SKM-1 (cell line): ENCODE data around the gene GOLGA6A.
"Not testable (repeated sequence)": the region's sequence is repeated elsewhere in the genome, so short reads cannot be mapped to it uniquely, and the experiment has no call there.

Experiments
- DNase-seq: peaks from one replicate; lab custom pipeline; 2025; ENCODE audit not compliant: unreplicated experiment; lab: John Stamatoyannopoulos, UW

Gene GOLGA6A

DNA sequence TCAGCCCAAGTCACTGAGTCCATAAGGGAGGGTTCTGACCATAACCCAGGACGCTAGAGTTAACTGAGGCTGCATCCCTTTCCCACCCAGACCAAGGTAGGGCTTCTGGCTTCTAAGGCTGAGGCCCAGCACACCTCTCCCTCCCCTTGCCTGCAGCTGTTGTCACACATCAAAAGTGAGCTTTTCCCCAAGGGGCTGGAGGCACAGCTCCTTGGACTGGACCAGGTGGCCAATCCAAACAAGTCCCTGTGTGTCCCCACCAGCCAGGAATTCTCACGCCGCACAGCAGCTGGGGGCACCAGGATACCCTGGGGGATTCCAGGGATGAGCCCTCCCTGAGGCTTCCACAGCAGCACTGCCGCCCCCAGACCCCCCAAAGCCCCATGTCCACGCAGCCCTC lies 25.8 kb upstream of the GOLGA6A start:
- no peak for DNase-seq

DNA sequence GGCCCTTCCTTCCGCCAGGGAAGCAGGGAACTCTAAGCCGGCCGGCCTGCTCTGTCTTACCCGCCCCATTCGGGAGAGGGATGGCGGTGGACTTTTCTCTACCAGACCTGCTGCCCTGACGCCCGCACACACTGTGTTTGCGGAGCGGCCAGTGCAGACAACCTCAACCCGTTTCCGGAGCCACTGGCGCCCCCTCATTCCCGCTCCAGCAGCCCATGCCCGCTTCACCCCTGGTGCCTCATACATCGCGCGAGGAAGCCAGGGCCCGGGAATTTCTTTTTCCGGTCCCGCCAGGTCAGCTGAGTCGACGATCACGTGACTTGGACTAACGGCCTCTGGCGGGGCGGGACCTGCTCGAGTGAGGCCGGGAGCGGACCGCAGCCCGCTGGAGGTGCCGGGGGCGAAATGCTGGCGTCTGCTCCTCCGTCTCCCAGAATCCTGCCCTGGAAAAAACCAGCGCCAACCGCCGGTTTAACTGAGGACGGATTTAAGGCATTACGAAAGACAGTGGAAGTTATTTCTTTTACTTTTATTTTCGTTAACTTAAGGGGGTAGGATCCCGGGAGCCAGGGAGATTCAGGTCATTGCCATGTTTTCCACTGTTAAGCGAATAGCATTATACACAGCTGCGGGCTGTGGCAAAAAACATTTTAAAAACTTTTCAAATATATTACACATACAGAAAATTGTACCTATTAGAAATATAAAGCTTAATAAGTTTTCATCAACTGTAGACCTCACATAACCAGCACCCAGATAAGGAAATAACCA lies 17.8 kb upstream of the GOLGA6A start:
- DNase-seq, result not testable (repeated sequence)

DNA sequence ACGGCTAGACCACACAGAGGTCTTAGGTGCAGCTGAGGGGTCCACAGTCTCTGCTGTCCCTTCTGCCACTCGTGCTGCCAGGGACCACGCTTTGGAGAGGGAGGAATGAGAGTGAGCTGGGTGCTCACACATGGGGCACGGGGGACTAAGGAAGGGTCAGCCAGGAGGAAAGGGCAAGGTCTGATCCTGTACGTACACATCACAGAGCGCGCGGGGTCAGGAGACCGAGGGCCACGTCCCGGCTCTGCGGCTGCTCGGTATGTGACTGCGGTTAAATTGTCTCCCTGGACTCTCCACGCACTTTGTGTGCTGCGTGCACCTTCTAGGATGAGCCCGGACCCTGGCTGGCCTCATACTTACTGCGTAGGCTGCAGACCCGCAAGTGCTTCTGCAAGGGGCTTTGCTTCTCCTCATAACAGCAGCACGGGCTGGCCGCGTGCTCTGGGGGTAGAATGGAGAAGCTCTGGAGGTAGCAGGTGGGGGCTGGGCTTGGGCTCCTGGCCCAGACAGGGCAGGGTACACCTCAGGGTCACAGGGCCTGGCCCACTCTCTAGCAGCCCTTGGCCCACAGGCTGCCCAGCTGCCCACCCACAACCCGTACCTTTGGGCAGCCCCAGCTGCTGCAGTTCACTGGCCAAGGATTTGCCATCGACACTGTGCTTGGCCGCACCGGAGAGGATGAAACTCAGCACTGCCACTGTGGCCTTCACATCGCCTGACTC lies 14.6 kb upstream of the GOLGA6A start:
- not testable (repeated sequence) for DNase-seq

DNA sequence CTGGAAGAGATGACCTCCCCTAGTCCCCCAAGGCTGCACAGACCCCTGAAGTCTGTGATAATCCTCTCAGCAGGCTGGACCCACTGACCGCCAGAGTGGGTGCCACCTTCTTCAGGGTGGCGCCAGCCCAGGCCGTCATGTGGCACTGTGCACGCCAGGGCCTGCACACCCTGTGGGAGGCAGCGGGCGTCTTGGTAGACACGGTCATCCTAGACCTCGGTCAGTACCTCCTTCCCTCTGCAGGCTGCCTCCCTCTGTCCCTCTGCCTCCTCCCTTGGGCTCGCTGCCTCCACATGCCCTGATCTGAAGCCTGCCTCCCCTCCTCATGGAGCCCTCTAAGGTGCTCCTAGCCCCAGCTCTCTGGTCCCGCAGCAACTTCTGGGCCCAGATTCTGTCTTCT lies 13.3 kb upstream of the GOLGA6A start:
- DNase-seq, result not testable (repeated sequence)

DNA sequence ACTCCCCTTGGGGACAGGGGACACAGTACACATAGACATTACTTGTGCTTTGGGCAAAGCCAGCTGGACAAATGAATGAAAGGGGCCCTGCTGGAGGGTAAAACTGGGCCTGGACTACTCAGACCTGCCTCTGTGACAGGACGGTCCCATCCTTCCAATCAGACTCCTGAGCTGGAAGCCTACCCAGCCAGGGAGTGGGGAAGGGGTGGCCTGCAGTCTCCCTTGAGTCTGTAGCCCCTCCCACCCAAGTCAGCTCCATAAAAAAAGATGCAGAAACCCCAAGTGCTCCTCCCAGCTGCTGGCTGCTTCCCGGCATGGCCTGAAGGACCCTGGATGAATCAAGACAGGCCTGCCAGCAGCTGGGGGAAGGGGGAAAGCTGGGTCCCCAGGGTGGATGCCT lies 12.2 kb upstream of the GOLGA6A start:
- DNase-seq, result not testable (repeated sequence)

DNA sequence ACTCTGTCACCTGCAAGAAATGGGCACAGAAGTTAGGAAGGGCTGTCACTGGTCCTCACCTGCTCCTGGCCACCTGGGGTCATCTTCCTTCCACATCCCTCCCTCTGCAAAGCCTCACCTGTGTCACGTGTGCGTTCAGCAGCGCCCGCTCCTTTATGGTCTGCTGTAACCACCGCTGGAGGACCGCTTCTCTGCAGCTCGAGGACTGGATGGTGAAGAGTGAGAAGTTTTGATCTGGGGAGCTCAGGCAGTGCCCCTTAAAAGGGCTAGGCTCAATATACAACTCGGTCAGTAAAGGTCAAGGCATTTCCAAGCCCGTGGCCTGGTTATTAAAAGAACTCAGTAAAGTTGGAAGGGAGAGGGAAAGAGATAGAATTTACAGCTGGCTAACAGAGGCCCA lies 6.6 kb downstream of the GOLGA6A start:
- DNase-seq, result not testable (repeated sequence)

DNA sequence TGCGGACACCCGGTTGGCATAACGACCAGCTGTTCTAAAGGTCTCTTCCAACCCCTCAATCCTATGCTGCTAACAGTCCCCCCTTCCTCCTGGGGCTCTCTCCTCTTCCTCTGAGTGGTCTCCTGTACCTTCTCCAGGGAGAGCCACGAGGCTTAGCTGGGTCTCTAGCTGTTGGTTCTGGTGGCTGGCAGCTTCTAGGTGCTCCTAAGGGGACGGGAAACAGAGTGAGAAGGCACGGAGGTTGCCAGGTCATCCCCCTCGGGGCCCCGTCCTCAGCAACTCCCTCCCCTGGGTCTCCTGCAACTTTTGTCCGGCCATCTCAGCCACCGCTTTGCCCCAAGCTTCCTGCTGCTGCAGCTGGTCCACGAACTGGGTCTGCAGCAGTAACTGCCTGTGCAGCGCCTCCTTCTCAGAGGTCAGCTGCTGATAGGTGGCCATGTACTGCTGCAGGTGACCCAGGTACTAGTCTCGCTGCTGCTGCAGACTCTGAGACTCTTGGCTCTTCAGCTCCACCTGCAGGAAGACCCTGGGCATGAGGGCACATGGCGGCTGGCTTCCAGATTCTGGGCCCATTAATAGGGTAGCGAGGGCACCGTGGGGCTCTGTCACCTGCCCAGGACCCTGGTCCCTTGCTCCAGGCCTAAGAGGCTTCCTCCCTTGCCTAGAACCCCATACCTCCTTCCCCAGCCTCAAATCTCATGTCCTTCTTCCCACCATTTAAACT lies 9.6 kb downstream of the GOLGA6A start:
- not testable (repeated sequence) for DNase-seq

DNA sequence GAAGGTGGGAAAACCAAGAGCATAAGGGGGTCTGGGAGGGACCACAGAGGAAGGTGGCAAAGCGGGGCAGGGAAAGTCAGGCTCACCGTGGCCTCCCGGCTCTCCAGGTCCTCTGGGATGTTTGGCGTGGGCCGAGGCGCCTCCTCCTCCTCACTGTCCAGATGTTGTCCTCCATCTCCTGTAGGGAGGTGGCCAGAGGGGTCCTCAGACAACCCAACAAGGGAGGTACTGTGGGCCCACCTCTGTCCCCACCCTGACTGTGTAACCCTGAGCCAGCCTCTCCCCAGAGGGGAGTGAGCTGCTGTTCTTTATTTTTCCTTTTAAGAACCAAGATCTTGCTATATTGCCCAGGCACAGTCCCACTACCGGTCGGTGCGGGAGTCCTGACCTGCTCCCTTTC lies 10.2 kb downstream of the GOLGA6A start:
- not testable (repeated sequence) for DNase-seq

DNA sequence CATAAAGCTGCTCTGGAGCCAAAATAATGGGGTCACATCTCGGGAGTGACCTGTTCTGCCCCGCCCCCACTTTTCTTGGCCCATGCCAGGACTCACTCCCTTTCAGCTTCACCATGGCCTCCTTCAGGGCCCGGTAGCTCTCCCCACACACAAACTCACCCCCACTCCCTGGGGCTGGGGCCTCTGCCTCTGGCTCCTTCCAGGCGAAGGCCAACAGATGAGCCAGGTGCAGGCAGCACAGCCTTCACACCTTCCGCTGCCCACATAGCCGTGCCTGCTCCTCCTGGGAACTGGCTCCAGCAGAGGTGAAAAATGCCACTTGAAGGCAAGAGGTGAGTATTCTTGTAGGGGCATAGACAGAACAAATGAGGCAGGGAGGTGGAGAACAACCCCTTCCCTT lies 10.7 kb downstream of the GOLGA6A start:
- DNase-seq, result not testable (repeated sequence)

DNA sequence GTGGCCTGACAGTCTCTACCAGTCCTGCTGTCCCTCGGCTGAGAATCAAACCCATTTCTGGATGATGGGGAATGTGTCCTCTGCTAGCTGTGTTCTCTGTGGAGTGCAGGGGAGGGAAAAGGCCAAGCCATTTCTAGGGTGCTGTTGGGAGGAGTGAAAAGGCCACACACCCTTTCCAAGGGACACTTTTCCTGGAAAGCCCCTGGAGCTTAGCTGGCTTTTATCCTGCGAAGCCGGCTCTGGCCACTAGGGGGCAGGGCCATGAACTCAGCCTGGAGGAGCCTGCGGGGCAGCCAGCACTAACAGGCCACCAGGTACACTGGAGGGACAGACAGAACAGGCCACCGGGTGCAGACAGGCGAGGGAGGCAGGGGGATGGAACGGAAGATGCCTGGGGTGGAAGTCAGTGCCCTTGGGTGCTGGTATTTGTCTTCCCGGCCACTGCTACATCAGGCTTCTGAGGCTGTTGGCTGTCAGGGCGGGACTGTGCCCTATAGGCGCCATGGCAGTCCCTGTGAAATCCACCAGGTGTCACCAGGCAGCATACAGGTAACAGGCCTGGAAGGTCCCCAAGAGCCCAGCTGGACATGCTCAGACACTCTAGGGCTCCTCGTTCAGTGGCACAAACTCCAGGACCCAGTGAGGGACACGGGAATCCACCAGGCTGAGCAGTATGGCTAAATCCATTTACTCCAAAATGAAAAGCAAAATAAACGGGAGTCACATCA lies 16.5 kb downstream of the GOLGA6A start:
- not testable (repeated sequence) for DNase-seq

DNA sequence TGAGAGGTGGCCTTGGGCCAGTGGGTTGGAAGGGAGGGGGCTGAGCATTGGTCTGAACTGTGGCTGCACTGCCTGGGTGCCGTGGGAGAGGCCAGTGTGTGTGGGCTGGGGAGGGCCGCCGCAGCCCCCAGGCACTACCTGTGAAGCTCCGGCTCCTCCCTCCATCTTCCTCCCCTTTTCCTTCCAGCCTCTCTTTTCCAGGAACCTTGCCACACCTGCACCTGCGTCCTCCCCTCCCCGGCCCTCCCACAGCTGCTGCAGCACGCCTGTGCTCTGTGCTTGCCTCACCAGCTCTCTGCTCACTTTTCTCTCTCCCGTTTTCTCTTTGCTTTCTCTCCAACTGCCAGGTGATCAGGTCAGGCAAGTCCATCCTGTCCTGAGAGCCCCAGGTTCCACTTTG lies 17.5 kb downstream of the GOLGA6A start:
- not testable (repeated sequence) for DNase-seq

DNA sequence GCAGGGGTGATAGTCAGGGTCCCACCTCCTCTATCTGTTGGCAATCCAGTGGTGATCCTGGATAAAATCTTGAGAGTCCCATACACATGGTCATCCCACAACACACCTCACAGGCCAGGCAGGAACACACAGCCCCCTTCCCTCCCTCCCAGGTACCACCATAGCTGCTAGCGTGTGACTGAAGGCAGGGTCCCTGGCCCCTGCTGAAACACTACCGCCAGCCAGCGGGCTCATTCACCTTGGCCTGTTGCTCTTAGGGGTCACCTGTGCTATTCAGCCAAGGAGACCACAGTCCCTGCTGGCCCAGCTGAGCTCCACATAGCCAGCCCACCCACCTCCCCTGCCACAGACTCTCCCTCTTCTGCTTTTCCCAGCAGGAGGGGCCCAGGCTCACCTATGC lies 18.2 kb downstream of the GOLGA6A start:
- not testable (repeated sequence) for DNase-seq

DNA sequence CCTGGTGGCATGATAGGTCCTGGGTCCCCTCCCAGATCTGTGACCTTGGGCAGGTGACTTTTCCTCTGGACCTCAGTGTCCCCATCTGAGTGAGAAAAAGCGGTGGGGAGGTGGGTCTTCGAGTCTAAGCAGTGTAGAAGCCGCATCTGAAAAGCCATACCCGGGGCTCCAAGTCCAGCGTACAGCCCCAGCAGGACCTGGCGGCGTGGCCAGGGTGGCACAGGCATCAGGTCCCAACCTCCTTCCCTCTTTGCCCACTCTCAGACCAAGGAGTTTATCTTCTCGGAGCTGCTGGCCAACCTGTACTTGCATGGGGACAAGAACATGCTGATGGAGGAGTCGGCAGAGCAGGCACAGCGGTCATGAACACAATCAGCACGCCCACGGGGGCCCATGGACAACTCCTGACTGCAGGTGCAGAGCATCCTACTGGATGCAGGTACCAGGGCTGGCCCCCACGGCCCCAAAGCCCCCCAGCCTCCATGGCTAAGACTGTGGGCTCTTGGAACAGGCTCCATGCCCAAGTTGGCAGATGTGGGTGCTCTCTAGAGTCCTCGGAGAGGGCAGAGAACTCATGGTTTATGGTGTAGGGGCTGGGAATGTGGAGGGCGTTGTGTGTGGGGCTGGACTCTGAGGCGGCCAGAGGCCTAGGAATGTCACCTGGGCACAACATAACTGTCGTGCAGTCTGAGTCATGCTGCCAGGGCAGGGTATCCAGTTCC lies 18.8 kb downstream of the GOLGA6A start:
- DNase-seq, result not testable (repeated sequence)

DNA sequence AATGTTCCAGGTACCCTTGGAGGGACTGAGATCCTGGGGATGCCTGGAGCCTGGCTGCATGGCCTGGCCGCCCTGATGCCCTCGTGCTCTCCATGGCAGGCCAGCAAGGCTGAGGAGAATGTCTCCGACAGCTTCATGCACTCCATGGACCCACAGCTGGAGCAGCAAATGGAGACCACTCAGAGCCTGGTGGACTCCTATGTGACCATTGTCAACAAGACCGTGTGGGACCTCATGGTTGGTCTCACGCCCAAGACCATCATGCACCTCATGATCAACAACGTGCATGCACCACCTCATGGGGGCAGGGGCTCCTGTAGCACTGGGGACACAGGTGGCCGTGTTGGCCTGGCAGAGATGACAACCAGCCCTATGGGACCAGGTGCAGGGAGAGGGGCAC lies 19.7 kb downstream of the GOLGA6A start:
- DNase-seq, result no peak

DNA sequence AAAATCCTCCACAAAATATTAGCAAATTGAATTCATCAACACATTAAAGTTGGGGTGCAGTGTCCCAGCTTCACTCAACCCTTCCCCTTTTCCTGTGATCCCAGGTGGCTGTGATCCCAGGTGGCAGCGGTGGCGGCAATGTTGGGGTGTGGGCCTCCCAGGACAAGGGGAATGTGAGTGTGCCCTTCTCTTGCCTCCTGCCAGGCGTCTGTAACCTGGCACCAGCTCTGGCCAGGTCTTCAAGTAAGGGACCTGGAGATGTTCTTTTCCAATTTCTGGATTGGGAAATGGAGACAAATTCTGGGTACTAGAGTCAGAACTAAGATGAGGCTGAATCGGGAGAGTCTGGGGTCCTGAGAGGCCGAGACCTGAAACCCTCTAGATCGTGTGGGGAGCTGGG lies 20.1 kb downstream of the GOLGA6A start:
- no peak for DNase-seq

DNA sequence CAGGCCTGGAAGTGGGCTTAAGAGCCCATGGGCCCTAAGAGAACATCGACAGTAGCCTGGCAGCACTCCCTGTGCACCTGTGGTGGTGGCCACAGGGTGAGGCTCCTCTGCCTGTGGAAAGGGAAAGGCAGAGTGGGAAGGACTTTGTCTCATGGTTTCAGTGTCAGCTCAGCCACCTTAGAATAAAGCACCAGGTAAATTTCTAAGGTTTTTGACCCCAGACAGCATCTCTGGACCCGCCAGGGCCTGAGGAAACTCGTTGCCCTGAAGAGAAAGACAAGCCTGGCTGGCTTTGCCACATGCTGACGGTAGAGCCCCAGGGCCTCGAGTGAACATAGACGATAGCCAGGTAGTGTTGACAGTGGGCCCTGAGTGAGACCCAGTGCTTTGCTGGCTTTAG lies 22.1 kb downstream of the GOLGA6A start:
- no peak for DNase-seq

DNA sequence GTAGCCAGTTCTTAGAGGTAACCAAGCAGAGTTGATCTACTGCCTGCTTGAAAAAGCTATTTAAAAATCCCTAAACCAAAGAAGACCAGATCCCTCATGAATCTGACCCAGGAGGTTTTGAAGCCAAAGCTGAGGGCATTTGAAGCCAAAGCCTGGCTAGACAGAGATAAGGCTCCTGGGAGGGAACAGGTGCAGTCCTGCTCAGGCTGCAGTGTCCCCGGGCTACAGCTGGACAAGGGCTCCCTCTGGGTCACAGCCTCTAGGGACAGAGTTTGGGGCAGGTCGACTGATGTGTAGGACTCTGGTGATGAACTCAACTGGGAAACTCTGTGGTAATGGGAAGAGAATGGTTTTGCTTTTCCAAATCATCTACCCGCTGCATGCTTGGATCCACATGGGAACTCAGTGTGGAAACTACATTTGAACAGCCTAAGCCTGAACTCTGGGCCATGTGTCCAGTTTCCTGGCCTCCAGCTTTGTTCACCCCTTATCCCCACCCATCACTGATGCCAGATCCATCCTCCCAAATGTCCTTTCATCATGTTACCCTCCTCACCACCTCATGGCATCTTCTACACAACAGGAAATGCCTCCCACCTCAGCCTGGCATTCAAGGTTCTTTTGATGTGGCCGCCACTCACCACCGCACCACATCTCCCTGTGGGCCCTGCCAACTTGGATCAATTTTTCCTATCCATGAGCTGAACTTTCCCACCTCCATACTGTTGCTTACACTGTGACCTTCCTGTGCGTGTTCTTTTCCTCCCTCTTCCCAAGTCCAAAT lies 23.1 kb downstream of the GOLGA6A start:
- not testable (repeated sequence) for DNase-seq

DNA sequence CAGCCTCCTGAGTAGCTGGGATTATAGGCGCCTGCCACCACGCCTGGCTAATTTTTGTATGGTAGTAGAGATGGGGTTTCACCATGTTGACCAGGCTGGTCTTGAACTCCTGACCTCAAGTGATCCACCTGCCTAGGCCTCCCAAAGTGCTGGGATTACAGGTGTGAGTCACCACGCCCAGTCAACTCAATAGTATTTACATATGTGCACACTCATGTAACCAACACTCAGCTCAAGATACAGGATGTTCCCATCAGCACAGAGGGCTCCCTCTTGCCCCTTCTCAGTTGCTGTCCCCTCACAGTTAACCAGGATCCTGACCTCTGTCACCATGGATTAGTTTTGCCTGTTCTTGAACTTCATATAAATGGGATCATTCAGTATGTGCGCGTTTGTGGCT lies 26.0 kb downstream of the GOLGA6A start:
- not testable (repeated sequence) for DNase-seq

DNA sequence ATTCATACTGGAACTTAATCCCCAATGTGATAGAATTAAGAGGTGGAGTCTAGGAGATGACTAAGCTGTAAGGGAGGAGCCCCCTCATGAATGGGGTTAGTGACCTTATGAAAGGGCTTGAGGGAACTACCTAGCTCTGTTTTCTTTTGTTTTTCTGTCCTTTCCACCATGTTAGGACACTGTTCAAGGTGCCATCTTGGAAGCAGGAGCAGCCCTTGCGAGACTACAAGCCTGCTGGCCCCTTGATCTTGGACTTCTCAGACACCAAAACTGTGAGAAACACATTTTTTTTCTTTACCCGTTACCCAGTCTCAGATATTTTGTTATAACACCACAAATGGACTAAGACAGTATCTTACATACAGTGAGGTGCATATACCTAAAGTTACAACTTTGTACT lies 26.5 kb downstream of the GOLGA6A start:
- DNase-seq, result no peak
